Glomerular endothelial cell (primary cell): ENCODE data around the gene NXPH4. TPM values are rescaled to one million over a fixed set of nuclear protein-coding genes. Genes with fewer than 3 reads are reported as not detected.
A peak's percentile ranks its signal among the peaks of the same experiment; 100 is the strongest.

Experiments
- DNase-seq: peaks from one replicate; pipeline ENCODE4 v3.0.0-alpha.2; 2011; ENCODE audit warnings: low read depth, low spot score; ENCODE audit errors: extremely low read depth
- total RNA-seq: library from RNA; depleted of rRNA; stranded (reverse); fragments of >200 nt; gene quantifications from 2 replicates; pipeline ENCODE4 v1.2.3, GENCODE V29; 2015

Gene NXPH4
- total RNA-seq, 1 donor from 2014 or later = 2.5 TPM

DNA sequence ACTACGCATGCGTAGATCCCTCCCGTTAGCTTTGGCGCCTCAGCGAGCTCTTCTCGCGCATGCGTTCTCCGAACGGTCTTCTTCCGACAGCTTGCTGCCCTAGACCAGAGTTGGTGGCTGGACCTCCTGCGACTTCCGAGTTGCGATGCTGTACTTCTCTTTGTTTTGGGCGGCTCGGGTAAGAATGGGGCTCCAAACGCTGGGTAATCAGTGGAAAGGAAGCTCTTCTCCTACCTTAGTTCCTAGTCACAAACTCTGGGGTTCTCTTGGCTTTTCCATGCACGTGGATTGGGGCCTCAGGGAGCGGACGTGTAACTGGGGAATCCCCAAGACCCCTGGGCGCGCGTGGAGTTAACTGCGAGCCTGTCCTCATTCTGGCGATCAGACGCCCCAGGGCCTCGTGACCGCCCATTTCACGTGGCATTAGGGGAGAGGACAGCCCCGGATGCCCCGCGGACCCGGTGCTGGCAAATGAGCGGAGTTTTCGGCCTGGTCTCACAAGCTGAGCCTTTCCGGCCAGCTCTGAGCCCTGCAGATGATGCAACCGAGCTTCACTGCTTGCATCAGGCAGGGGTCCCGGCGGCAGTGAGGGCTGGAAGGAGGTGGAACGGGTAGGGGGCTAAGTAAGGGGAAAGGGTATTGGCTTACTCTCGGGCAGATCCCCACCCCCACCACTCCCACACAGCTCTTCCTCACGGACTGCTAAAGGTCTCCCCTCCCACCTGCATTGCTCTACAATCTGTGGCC lies 13.2 kb downstream of the NXPH4 start, which contains the start of gene SHMT2:
SHMT2 (plus strand) TSS at position 78 of the 747 bp plus-strand sequence; CDS start at position 146, 68 bp downstream.
- peak; percentile 82 for DNase-seq

DNA sequence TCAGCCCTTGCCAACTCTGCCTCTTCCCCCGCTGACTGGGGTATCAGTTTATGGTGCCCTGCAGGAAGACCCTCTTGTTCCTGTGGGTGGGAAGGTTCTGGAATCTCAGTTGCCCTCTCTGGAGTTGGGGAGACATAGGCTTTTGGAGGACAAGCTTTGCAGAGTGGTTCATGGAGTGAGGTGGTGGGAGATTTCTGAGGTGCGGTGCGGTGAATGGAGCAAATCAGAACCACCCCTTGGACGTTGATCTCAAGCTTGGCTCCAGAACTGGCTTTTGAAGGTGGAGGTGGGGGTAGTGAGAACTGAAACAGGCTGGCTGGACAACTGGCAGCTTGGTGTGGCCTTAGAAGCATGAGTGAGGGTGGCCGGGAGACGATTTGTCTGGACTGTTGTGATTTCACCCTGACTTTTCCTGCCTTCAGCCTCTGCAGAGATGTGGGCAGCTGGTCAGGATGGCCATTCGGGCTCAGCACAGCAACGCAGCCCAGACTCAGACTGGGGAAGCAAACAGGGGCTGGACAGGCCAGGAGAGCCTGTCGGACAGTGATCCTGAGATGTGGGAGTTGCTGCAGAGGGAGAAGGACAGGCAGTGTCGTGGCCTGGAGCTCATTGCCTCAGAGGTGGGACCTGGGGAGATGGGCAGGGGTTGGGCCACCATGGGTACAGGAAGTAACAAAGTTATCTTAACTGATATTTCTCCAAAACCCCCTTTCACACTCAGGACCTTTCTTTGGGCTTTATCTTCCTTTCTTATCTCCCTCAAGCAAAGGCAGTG lies 14.0 kb downstream of the NXPH4 start:
- no peak for DNase-seq

DNA sequence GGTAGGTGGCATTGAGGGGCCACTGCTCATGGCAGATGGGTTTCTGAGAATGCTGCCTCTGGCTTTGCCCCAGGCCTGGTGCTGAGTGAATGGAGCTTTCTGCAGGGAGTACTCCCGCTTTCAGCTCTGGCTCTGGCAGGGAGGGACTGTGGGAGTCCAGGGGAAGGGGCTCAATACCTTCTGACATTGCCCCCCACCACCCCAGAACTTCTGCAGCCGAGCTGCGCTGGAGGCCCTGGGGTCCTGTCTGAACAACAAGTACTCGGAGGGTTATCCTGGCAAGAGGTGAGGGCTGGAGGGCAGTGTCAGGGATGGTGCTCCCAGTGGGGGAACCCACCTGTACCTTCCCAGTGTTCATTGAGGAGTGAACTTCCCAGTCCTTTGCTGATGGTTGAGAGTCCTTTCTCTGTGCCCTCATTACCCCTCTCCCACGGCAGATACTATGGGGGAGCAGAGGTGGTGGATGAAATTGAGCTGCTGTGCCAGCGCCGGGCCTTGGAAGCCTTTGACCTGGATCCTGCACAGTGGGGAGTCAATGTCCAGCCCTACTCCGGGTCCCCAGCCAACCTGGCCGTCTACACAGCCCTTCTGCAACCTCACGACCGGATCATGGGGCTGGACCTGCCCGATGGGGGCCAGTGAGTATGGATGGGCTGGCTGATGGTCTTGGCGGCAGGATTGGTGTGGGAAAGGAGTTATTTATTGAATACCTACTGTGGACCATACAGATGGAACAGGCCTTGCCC lies 14.9 kb downstream of the NXPH4 start:
- no peak for DNase-seq

DNA sequence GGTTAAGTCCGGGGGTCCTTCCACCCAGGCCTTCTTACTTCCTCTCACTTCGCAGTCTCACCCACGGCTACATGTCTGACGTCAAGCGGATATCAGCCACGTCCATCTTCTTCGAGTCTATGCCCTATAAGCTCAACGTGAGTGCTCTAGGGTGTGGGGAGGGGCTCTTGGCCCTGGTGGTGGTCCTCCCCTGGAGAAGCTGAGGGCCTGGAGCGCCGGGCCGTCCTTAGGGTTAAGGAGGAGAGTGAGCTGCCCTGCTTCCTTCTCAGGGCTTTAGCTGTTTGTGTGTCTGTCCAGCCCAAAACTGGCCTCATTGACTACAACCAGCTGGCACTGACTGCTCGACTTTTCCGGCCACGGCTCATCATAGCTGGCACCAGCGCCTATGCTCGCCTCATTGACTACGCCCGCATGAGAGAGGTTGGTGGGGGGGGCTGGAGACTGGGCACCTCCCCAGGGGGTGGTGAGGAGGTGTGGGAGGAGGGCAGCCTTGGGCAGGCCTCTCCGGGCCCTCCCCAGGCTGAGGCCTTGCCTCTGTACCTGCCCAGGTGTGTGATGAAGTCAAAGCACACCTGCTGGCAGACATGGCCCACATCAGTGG lies 15.7 kb downstream of the NXPH4 start:
- DNase-seq = no peak

DNA sequence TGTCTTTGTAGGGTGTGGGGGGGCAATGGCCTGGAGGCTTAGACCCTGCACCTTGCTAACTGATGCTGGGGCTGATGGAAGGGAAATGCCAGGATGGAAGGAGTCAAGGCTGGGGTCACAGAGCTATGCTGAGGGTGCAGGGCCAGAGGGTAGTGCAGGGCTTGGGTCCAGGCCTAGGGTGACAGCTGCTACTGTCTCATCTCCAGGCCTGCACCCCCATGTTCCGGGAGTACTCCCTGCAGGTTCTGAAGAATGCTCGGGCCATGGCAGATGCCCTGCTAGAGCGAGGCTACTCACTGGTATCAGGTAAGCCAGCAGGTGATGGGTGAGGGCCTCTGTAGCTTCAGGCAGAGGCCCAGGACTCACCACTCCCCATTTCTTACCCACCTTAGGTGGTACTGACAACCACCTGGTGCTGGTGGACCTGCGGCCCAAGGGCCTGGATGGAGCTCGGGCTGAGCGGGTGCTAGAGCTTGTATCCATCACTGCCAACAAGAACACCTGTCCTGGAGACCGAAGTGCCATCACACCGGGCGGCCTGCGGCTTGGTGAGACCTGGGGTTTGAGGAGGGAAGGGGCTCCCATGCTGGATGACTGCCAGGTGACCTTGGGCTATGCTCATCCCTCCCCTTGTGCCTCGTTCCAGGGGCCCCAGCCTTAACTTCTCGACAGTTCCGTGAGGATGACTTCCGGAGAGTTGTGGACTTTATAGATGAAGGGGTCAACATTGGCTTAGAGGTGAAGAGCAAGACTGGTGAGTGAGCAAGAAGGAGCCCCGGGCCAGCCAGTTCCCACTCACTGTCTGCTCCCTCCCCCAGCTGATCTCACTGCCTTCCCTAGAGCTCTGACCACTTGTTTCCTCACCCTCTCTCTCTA lies 17.0 kb downstream of the NXPH4 start:
- no peak for DNase-seq

DNA sequence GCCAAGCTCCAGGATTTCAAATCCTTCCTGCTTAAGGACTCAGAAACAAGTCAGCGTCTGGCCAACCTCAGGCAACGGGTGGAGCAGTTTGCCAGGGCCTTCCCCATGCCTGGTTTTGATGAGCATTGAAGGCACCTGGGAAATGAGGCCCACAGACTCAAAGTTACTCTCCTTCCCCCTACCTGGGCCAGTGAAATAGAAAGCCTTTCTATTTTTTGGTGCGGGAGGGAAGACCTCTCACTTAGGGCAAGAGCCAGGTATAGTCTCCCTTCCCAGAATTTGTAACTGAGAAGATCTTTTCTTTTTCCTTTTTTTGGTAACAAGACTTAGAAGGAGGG lies 17.6 kb downstream of the NXPH4 start:
- DNase-seq = no peak

DNA sequence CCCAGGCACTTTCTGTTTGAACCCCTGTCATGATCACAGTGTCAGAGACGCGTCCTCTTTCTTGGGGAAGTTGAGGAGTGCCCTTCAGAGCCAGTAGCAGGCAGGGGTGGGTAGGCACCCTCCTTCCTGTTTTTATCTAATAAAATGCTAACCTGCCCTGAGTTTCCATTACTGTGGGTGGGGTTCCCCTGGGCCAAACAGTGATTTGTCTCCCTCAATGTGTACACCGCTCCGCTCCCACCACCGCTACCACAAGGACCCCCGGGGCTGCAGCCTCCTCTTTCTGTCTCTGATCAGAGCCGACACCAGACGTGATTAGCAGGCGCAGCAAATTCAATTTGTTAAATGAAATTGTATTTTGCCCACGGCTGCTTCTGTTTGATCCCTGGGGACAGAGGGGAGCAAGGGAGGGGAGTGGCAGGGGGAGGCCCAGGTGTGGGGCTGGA lies 18.0 kb downstream of the NXPH4 start:
- DNase-seq = no peak

DNA sequence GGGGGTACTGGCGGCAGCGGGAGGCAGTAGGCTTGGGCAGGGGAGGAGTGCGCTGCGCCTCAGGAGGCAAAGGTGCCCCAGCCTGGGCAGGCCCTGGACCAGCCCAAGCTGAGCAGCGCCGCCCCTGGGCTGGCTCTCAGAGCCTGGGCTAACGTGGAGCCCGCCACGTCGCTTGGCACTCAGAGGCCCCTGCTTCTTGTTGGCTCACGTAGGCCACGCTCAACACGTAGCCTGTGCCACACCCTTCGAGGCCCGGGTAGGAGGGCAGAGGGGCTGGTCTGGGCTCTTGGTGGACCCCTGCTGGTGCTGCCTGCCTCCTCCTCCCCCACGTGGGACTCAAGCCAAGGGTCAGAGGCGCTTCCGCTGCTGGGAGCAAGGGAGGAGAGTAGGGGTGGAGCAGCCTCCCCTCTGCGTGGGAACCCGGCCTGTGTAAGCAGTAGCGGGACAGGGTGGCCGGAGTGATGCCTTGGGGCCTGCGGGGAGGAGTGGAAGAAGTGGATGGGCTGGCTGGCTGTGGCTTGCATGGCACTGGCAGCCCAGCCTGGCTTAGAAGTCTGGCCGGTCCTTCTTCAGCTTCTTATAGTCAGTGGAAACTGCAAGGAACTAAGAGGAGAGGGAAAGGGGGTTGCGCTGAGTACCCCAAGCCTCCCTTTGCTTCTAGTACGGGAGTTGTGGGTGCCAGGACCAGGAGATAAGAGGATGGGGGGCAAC lies 18.6 kb downstream of the NXPH4 start:
- no peak for DNase-seq

DNA sequence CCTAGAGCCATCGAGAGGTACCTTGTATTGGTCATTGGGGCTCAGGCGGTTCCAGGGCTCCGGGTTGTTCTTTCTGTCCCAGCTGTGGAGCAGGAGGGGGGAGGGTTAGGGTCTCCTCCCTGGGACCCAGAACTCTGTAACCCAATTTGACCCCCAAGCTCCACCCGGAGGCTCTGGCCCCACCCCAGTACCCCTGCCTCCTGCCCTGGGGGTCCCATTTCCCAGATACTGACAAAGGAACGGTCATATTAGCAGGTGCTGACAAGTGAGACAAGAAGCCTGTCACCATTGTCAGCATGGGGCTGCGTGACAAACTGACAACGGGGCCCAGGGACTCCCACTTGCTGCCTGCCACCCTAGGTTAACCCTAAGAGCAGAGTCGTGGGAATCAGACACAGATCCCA lies 19.1 kb downstream of the NXPH4 start:
- DNase-seq = no peak

DNA sequence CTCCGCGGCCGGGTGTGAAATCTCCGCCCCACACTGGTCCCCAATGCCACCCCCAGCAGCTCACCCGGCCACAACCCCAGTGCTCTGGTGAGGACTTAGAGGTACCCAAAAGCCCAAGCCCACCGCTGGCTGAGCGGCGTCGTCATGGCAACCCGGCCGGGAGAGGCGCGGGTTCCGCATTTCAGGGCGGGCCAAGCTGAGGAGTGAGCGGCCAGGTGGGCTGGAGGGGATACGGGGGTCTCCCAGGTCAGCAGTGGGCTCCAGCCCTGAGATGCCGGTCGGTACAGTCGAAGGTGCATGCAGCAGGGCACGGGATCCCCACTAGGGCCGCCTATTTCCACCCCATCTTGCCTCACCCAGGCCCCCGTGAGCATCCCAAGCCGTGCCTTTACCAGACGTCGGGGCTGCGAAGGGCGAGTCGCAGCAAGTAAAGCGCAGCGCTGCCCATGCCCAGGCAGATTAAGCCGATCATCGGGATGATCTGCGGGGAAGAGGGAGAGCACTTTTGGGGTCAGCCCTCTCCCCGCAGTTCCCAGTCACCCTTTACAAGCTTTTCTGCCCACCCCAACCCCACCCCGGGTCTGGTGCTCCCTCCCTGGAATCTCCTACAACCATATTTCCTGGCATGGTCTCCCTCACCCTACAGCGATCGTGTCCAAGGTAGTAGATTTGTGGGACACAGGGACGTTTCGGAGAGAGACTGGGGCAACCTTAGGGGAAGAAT lies 19.8 kb downstream of the NXPH4 start:
- no peak for DNase-seq

DNA sequence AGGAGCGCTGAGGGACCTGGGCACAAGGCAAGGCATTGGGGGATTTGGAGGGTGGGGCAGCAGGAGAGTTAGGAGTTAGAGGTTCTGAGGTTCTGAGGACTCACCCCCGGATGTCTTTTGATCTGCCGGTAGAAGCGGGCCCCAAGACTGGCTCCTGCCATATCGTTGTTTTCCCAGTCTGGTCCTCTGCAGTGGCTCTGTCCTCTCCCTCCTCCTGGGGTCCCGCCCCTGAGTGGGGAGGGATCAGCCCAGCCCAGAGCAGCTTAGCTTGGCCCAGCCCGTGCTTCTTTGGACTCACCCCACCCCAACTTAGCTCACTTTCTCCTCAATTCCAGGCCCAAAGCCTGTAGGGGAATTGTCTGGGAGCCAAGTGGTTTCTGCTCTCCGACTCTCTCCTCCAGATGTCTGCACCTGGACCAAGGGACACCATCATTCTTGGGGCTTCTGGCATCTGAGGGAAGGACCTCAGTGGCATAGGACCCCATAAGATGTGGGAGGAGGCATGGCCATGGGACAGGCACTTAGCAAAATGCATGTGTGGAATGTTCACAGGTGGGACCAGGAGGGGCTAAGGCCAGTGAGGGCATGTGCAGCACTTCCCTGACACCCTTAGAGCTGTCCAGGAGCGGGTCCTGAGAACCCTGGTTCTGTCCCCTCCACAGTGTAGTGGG lies 20.5 kb downstream of the NXPH4 start:
- no peak for DNase-seq

DNA sequence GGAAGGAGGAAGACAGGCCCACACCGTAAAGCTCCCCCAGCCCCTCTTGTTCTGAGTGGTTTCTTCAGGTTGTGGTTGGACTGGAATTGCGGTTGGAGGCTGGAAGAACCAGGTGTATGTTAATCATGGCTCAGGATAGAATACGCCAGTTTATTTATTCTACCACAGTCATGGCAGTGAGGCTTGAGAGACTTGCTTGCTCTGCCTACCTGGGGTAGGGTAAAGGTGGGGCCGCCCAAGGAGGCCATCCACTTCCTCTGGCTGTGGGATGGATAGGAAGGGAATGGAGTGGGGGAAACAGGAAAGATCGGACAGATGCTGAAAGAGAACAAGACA lies 21.0 kb downstream of the NXPH4 start:
- DNase-seq = no peak

DNA sequence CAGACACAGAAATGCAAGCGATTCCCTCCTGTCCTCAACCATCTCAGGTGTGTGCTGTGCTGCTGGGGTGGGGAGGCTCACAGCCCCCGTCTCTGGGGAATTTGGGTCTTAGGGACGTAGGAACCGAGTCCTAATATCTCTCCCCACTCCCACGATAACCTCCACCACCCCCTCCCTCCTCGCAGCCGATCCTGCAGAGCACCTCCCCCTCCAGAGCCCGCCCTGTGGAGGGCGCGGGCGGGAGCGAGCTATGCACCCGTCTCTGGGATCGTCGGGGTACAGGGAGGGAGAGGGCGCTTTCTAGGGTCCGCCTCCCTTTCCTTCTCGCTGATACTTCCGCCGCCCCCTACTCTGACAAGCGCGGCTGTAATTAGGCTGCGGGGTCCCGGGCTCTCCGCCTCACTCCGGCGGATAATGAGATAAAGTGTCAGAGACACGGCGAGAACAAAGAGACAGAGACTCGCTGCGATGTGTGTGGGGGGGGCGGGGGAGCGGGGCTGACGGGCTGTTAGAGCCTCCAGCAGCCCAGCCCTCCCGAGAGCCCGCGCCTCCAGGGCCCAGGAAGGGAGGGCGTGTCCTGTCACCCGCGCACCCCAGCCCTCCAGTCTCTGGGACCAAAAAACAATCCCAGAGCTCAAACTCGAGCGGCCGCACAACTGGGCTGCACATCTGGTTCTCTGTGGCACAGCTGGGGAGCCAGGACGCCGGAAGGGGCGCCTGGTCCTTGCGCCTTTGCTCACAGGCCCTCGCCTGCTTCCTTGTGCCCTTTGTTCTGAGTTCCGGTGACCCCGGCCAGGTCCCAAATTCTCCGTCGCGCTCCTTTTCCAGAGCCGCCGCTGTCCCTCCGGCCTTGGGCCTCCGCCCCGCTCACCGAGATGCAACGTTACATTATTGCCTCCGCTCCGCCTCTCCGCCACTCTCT lies 21.6 kb downstream of the NXPH4 start:
- no peak for DNase-seq

DNA sequence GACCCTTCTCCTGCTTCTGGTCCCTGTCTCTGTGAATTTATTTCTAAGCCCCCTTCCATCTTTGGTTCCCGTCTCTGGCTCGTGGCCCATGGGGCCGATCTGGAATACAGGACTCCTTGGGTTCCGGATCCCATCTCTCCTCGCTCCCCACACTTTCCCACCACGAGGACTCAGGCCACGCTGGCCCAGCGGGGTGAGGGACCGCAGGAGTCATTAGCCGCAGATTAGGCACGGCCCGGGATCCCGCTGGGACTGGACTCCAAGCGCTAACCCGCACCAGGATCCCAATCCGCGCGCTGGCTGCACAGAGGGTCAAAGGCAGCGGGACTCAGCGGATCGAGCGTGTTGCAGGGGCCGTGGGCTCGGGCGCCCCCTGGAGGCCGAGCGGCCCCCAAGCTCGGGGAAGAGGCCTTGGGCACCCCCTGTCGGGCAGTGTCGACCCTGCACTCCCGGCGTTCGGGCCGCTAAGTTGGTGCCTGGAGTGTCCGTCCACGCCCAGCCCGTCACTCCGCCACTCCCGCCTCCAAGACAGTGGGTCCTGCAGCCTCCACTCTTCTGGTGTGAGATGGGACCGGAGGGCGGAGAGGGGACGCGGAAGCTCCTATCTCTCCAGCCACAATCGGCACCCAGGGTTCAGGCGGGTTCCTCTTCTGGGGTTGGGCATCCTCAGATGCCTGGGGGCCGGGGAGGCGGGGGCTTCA lies 22.4 kb downstream of the NXPH4 start:
- no peak for DNase-seq

DNA sequence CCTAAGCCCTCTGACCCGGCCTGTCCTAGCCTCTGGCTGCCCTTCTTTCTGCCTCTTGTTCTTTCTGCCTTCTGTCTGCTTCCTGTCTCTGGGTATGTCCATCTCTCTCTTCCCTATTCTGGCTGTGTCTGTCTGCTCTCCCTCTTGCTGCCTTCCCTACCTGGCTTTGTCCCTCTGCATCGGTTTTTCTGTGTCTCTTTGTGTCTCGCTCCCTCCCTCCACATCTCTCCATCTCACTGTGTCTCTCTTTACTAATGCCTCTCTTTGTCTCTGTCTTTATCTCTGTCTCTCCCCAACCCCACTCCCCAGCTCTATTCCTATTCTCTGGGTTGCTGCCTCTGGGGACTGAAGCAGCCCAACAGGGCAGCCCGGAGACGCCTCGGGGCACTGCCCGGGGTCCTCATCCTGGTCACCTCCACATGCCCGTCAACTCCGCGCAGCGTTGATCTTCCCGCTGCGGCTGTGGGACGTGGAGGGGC lies 23.0 kb downstream of the NXPH4 start:
- no peak for DNase-seq

DNA sequence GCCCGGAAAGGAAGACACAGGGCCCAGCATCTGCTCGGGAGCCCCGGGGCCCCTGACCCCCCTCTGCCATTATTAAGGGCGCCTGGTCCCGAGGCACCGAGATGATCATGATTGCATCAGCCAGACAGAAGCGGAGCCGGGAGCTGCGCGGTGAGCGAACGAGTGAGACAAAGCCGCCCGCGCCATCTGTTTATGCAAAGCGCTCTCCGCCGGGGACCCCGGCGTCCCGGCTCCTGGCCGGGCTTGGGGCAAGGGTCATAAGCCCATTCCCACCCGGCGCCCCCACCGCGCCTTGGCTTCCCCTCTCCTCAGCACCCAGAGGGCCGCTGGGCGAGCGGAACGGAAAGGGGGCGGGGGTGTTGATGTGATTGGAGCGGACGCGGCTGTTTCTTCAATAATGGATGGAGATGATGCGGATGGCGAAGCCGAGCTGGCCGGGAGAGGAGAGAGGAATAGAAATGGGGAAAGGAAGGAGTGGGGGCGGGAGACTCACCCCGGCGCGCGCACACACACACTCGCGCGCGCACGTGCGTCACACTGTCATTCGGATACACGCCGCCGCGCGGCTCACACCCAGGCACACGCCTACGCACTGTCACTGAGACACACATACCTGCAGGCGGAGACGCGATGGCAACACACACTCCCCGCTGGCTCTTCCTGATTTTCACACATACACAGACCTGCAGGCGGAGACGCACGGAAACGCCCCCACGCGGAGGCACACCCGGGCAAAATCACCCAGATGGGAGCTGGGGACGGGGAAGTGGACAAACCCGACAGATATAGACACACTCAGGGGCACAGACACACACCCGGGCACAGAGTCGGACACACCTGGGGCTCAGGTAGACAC lies 23.7 kb downstream of the NXPH4 start:
- no peak for DNase-seq
